HepG2 (cell line): ENCODE data around the gene SNX4. TPM values are rescaled to one million over a fixed set of nuclear protein-coding genes. Genes with fewer than 3 reads are reported as not detected.

Experiments used
- ATAC-seq: fragments of 200-7000 bp; cut with Tn5 transposase; 3 replicates; pipeline ENCODE4 v1.9.1; 2020; ENCODE audit warnings: mild to moderate bottlenecking, moderate library complexity
- BruUV-seq: library from RNA; stranded (reverse); fragments of 400-500 nt; replicated peaks from 2 replicates; lab custom pipeline; 2021; lab: Mats Ljungman, UMichigan
- CTCF ChIA-PET: fragments of 300-600 bp; formaldehyde crosslinking; extraction: SDS; loops from one replicate; lab custom pipeline; 2021; ENCODE audit warnings: low total read pairs, inconsistent platforms, low intra/inter-chr PET ratio; lab: Yijun Ruan, JAX
- POLR2A ChIA-PET: fragments of 350-600 bp; sonication (Branson Sonifier 250); formaldehyde crosslinking; loops from one replicate; lab custom pipeline; 2020; ENCODE audit warnings: antibody characterized with exemption, inconsistent platforms; lab: Yijun Ruan, JAX
- DNase-seq: peaks from one replicate; pipeline ENCODE4 v3.0.0-alpha.2; 2015; ENCODE audit warnings: low spot score
- FAIRE-seq: peaks from 3 replicates; lab custom pipeline; 2011; peaks lifted over from hg19 to GRCh38; lab: Jason Lieb, UNC
- H2AFZ ChIP-seq: one replicate; pipeline ENCODE4 v1.6.1; 2011; ENCODE audit warnings: low read length, inconsistent platforms
- H3K27ac ChIP-seq: fragments of 300-600 bp; 3 replicates; pipeline ENCODE4 v1.8.0; 2011; ENCODE audit warnings: mixed run types, mild to moderate bottlenecking, mixed read lengths, low read length, inconsistent platforms; ENCODE audit not compliant: insufficient read depth; ENCODE audit errors: extremely low read length
- H3K27me3 ChIP-seq, 2 experiments: fragments of 200-600 bp in 1 of 2; 2 replicates in 1 of 2; 3 replicates in 1 of 2; pipeline versions ENCODE4 v1.6.0 to v1.8.0; 2011; ENCODE audit warnings: low read length in 2 of 2, mild to moderate bottlenecking in 2 of 2, moderate library complexity in 2 of 2, inconsistent platforms in 1 of 2; ENCODE audit not compliant: insufficient read depth in 2 of 2, control insufficient read depth in 1 of 2
- H3K36me3 ChIP-seq, 2 experiments: fragments of 200-600 bp in 1 of 2; replicated peaks in 1 of 2; 2 replicates in 1 of 2; 3 replicates in 1 of 2; pipeline versions ENCODE4 v1.5.1 to v1.8.0; 2011; ENCODE audit warnings: low read length in 2 of 2, inconsistent platforms in 1 of 2; ENCODE audit not compliant: insufficient read depth in 2 of 2, control insufficient read depth in 1 of 2
- H3K4me1 ChIP-seq: 2 replicates; pipeline ENCODE4 v1.5.1; 2012; ENCODE audit warnings: low read length, inconsistent platforms; ENCODE audit not compliant: insufficient read depth
- H3K4me2 ChIP-seq: 2 replicates; pipeline ENCODE4 v1.6.0; 2011; ENCODE audit warnings: low read depth, low read length, inconsistent platforms
- H3K4me3 ChIP-seq, 3 experiments: fragments of 200-600 bp in 1 of 3; sonication (generic), shearing (Covaris generic) in 1 of 3; replicated peaks in 1 of 3; 2 replicates each; pipeline ENCODE4 v1.5.1; 2011 to 2016; ENCODE audit warnings: low read length in 3 of 3, inconsistent platforms in 2 of 3, low read depth in 2 of 3, mild to moderate bottlenecking in 2 of 3, control low read depth in 1 of 3, mixed read lengths in 1 of 3; ENCODE audit not compliant: insufficient read depth in 1 of 3
- H3K79me2 ChIP-seq: one replicate; pipeline ENCODE4 v1.6.1; 2011; ENCODE audit warnings: low read length, inconsistent platforms; ENCODE audit not compliant: insufficient read depth
- H3K9ac ChIP-seq: 2 replicates; pipeline ENCODE4 v1.6.0; 2011; ENCODE audit warnings: mild to moderate bottlenecking, low read depth, low read length, inconsistent platforms; ENCODE audit not compliant: insufficient read depth
- H3K9me3 ChIP-seq: 2 replicates; pipeline ENCODE4 v1.5.1; 2012; ENCODE audit warnings: mild to moderate bottlenecking, low read length
- H4K20me1 ChIP-seq: 2 replicates; pipeline ENCODE4 v1.6.0; 2011; ENCODE audit warnings: inconsistent platforms, mild to moderate bottlenecking, low read length, moderate library complexity; ENCODE audit not compliant: insufficient read depth
- DR1 ChIP-seq: sonication (generic); formaldehyde crosslinking; IDR thresholded peaks from 2 replicates; pipeline ENCODE4 v1.8.0; 2021; ENCODE audit warnings: mild to moderate bottlenecking, missing genetic modification reagents, inconsistent platforms
- ELF3 ChIP-seq: IDR thresholded peaks from 2 replicates; pipeline ENCODE4 v1.6.1; 2016; ENCODE audit warnings: missing genetic modification reagents, missing compliant biosample characterization
- HNF4G ChIP-seq, 2 experiments: sonication (generic) in 1 of 2; formaldehyde crosslinking in 1 of 2; IDR thresholded peaks; 2 replicates each; pipeline versions ENCODE4 v1.4.0 to v1.6.1; 2011 to 2020; ENCODE audit warnings: borderline replicate concordance in 2 of 2, low read depth in 2 of 2, mild to moderate bottlenecking in 2 of 2, low read length in 1 of 2, missing genetic modification reagents in 1 of 2, moderate library complexity in 1 of 2
- RBM22 ChIP-seq: fragments of 200-400 bp; formaldehyde crosslinking; optimal IDR thresholded peaks from 2 replicates; pipeline ENCODE3; 2017; ENCODE audit warnings: mild to moderate bottlenecking, low read length, moderate library complexity
- SNRNP70 ChIP-seq: fragments of 200-400 bp; formaldehyde crosslinking; IDR thresholded peaks from 2 replicates; pipeline ENCODE4 v1.6.1; 2017; ENCODE audit warnings: mild to moderate bottlenecking, low read depth, low read length, moderate library complexity
- ZNF337 ChIP-seq: sonication (generic); formaldehyde crosslinking; IDR thresholded peaks from 2 replicates; pipeline ENCODE4 v1.5.1; 2020; ENCODE audit warnings: missing genetic modification reagents, low read depth, mild to moderate bottlenecking, borderline replicate concordance
- ZNF350 ChIP-seq: sonication (generic); formaldehyde crosslinking; IDR thresholded peaks from 2 replicates; pipeline ENCODE4 v1.4.0; 2020; ENCODE audit warnings: mild to moderate bottlenecking, low read depth, missing genetic modification reagents, borderline replicate concordance
- ZNF567 ChIP-seq: sonication (generic); formaldehyde crosslinking; IDR thresholded peaks from 2 replicates; pipeline ENCODE4 v1.8.1; 2023; ENCODE audit warnings: mild to moderate bottlenecking, missing genetic modification reagents, borderline replicate concordance
- ZNF891 ChIP-seq: sonication (generic); formaldehyde crosslinking; IDR thresholded peaks from 2 replicates; pipeline ENCODE4 v1.5.0; 2020; ENCODE audit warnings: mild to moderate bottlenecking, missing genetic modification reagents
- WGBS: methylation state at CpG from one replicate; pipeline ENCODE4 v1.1.6; 2017; ENCODE audit warnings: low lambda C conversion rate; 5-methylcytosine and 5-hydroxymethylcytosine counted together
- in situ Hi-C: cut with HindIII; loops from 2 replicates; pipeline ENCODE4 v1.10.0; 2017; ENCODE audit warnings: low pct_unique_long_range_greater_than_20kb; ENCODE audit not compliant: extremely low pct_ligation_motif_present
- intact Hi-C: fragments of 100-400 bp; cut with micrococcal nuclease; formaldehyde crosslinking; loops from one replicate; pipeline ENCODE4 v1.10.0; 2022; ENCODE audit not compliant: unreplicated experiment
- polyA plus RNA-seq, 8 experiments: library from polyadenylated mRNA; depleted of rRNA in 3 of 8; stranded (reverse) in 7 of 8; unstranded in 1 of 8; fragments of >200 nt; fragmentation: Illumina TruSeq in 4 of 8; extraction: Trizol in 4 of 8; gene quantifications; 2 replicates each; pipeline versions ENCODE4 v1.2.1 to v1.2.3, GENCODE V29; 2011 to 2016; ENCODE audit warnings: low read depth in 4 of 8, missing spikeins in 1 of 8, mixed read lengths in 1 of 8; ENCODE audit not compliant: insufficient read depth in 1 of 8
- total RNA-seq, 5 experiments: library from RNA; depleted of rRNA; stranded (reverse); fragments of >200 nt; fragmentation: Illumina TruSeq; extraction: Trizol; gene quantifications; 2 replicates each; pipeline ENCODE4 v1.2.3, GENCODE V29; 2016; ENCODE audit warnings: low read depth in 1 of 5
- TF ChIP-seq, protein P1 (sequence below): IDR thresholded peaks from 2 replicates; pipeline ENCODE4 v1.6.1; 2018; ENCODE audit warnings: missing genetic modification reagents
- TF ChIP-seq, protein P2 (sequence below): sonication (generic); formaldehyde crosslinking; IDR thresholded peaks from 2 replicates; pipeline ENCODE4 v1.5.0; 2020; ENCODE audit warnings: mild to moderate bottlenecking, missing genetic modification reagents, borderline replicate concordance

The SNX4 gene
- total and polyA plus RNA-seq, 2 of the 13 experiments (the other 11 are each of a cell fraction or from before 2014, with no cell fraction given): 18.1 to 73.6 TPM

DNA sequence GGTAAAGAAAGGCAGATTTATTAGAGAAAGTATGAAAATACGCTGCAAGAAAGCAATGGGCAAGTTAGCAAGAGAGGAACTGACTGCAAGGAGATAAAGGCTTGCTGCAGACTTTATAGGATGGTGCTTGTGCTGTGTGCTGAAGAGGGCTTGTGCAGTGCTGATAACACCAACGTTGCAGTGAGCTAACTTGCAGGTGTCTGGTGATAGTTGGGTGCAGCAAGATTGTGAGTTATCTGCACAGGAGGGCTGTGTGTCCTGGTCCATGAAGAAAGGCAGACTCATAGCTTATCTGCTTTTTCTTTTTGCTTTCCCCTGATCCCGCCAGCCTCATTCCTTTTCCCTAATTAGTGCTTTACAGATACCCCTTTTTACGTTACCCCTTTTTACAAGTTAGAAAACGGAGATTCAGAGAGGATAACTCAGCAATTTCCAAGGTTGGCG is 86.9 kb downstream of the SNX4 start:
- ChIA-PET POLR2A (no interaction called here), CTCF (no interaction called here)
- 42% methylated on average over 6 of the region's 6 CpGs for WGBS
- no peaks in the 10 kb centered on the region for H4K20me1 ChIP-seq
- H3K4me2 ChIP-seq: no peak overlapping the region
- no peaks in the 10 kb centered on the region for H3K36me3 ChIP-seq
- peaks cover 35% of the 10 kb centered on the region for H3K4me1 ChIP-seq
- FAIRE-seq (no peak), ATAC-seq (no peak), DNase-seq (no peak)
- no TSS peak for BruUV-seq
- no peaks in the 10 kb centered on the region for H3K79me2 ChIP-seq
- intact Hi-C loops (no loop called here), in situ Hi-C loops (loop anchor here (25.0 kb wide), 1 partner anchor 446 kb away; no protein-coding TSS in a partner anchor)
- no peaks in the 10 kb centered on the region; a peak in 1 of 5 replicates for H3K27me3 ChIP-seq
- no peaks in the 10 kb centered on the region for H3K9me3 ChIP-seq
- H3K27ac ChIP-seq: no peak overlapping the region
- no peak for TF ChIP-seq ELF3 (CRISPR knock-in tag)
- TF ChIP-seq ZNF567 (CRISPR knock-in tag): no peak
- TF ChIP-seq SNRNP70: no peak
- no peak for TF ChIP-seq DR1
- no peak for TF ChIP-seq HNF4G (IDR thresholded peaks at IDR 0.05; ENCODE audit: borderline replicate concordance, low read depth, low read length)
- no peak for TF ChIP-seq HNF4G (CRISPR knock-in tag; IDR thresholded peaks at IDR 0.05; ENCODE audit: borderline replicate concordance, low read depth)
- TF ChIP-seq, protein P1, sequence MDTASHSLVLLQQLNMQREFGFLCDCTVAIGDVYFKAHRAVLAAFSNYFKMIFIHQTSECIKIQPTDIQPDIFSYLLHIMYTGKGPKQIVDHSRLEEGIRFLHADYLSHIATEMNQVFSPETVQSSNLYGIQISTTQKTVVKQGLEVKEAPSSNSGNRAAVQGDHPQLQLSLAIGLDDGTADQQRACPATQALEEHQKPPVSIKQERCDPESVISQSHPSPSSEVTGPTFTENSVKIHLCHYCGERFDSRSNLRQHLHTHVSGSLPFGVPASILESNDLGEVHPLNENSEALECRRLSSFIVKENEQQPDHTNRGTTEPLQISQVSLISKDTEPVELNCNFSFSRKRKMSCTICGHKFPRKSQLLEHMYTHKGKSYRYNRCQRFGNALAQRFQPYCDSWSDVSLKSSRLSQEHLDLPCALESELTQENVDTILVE: no peak
- no peak for TF ChIP-seq RBM22
- TF ChIP-seq ZNF350 (CRISPR knock-in tag): no peak
- no peak for TF ChIP-seq ZNF337 (CRISPR knock-in tag)
- TF ChIP-seq, protein P2, sequence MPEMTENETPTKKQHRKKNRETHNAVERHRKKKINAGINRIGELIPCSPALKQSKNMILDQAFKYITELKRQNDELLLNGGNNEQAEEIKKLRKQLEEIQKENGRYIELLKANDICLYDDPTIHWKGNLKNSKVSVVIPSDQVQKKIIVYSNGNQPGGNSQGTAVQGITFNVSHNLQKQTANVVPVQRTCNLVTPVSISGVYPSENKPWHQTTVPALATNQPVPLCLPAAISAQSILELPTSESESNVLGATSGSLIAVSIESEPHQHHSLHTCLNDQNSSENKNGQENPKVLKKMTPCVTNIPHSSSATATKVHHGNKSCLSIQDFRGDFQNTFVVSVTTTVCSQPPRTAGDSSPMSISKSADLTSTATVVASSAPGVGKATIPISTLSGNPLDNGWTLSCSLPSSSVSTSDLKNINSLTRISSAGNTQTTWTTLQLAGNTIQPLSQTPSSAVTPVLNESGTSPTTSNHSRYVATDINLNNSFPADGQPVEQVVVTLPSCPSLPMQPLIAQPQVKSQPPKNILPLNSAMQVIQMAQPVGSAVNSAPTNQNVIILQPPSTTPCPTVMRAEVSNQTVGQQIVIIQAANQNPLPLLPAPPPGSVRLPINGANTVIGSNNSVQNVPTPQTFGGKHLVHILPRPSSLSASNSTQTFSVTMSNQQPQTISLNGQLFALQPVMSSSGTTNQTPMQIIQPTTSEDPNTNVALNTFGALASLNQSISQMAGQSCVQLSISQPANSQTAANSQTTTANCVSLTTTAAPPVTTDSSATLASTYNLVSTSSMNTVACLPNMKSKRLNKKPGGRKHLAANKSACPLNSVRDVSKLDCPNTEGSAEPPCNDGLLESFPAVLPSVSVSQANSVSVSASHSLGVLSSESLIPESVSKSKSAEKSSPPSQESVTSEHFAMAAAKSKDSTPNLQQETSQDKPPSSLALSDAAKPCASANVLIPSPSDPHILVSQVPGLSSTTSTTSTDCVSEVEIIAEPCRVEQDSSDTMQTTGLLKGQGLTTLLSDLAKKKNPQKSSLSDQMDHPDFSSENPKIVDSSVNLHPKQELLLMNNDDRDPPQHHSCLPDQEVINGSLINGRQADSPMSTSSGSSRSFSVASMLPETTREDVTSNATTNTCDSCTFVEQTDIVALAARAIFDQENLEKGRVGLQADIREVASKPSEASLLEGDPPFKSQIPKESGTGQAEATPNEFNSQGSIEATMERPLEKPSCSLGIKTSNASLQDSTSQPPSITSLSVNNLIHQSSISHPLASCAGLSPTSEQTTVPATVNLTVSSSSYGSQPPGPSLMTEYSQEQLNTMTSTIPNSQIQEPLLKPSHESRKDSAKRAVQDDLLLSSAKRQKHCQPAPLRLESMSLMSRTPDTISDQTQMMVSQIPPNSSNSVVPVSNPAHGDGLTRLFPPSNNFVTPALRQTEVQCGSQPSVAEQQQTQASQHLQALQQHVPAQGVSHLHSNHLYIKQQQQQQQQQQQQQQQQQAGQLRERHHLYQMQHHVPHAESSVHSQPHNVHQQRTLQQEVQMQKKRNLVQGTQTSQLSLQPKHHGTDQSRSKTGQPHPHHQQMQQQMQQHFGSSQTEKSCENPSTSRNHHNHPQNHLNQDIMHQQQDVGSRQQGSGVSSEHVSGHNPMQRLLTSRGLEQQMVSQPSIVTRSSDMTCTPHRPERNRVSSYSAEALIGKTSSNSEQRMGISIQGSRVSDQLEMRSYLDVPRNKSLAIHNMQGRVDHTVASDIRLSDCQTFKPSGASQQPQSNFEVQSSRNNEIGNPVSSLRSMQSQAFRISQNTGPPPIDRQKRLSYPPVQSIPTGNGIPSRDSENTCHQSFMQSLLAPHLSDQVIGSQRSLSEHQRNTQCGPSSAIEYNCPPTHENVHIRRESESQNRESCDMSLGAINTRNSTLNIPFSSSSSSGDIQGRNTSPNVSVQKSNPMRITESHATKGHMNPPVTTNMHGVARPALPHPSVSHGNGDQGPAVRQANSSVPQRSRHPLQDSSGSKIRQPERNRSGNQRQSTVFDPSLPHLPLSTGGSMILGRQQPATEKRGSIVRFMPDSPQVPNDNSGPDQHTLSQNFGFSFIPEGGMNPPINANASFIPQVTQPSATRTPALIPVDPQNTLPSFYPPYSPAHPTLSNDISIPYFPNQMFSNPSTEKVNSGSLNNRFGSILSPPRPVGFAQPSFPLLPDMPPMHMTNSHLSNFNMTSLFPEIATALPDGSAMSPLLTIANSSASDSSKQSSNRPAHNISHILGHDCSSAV (CRISPR knock-in tag): no peak
- no peak for TF ChIP-seq ZNF891 (CRISPR knock-in tag)
- no peak overlapping the region for H3K4me3 ChIP-seq
- H2AFZ ChIP-seq: no peak overlapping the region
- no peak overlapping the region for H3K9ac ChIP-seq
